CD4-positive, alpha-beta T cell treated with Interleukin-17A for 4 hours (primary cell): ENCODE measurements around the gene GLIPR2.
A peak's percentile ranks its signal among the peaks of the same experiment; 100 is the strongest.
"Not testable (repeated sequence)": the region's sequence is repeated elsewhere in the genome, so short reads cannot be mapped to it uniquely, and the experiment has no call there.

Experiments
- DNase-seq: peaks from one replicate; pipeline ENCODE4 v3.0.0-alpha.2; 2020; ENCODE audit warnings: mixed read lengths

The GLIPR2 gene

DNA sequence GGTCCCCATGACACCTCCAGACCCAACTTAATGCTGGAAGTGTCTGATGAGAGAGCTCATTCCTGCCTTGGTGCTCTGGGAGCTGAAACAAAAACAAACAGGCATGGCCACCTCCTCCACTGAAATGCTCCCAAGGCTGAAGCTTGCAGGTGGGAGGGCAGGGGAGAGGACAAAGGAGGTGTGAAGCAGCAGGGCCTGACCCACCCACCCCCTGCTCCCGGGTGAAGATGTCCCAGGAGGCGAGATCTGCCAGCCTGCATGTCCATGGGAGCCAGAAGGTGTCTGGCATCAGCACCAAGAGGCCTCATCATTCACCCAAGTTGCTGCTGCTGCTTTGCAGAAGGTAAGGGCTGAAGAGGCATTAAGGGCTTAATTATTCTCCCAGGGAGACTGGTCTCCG, 28.5 kb downstream of the GLIPR2 start:
- no peak for DNase-seq

DNA sequence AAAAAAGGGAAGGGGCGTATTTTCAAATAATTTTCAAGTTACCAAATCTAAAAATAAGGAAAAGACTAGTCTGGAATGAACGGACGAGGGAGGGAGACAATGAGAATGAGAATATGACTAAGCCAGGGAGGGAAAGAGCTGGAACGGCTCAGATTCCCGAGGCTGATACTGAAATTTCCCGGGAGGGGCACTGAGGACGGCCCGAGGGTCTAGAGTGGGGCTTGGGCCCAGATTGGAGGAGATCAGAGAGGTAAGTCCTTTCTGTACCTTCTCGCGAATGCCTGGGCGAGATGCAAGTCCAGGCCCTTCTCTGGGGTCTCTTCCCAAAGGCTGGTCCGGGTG, 29.3 kb downstream of the GLIPR2 start:
- no peak for DNase-seq

GRCh38 chr9:36166168-36166927, 29.8 kb downstream of the GLIPR2 start:
- peak; percentile 85 for DNase-seq

- DNase-seq: no peak
Observed at GRCh38 chr9:36169166-36169565, 32.6 kb downstream of the GLIPR2 start, which contains the start of gene CCIN. TSS of gene CCIN (plus strand) at chr9:36169388. CDS start at chr9:36169503, 115 bp downstream.

- no peak for DNase-seq
Observed at GRCh38 chr9:36169708-36170107, 33.2 kb downstream of the GLIPR2 start.

DNA sequence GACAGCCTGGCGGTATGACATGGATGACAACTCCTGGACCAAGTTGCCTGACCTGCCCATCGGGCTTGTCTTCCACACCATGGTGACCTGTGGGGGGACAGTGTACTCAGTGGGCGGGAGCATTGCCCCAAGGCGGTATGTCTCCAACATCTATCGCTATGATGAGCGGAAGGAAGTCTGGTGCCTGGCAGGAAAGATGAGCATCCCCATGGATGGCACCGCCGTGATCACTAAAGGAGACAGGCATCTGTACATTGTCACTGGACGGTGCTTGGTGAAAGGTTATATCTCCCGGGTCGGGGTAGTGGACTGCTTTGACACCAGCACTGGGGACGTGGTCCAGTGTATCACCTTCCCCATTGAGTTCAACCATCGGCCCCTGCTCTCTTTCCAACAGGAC, 34.0 kb downstream of the GLIPR2 start:
- DNase-seq: no peak

GRCh38 chr9:36173861-36174260, 37.3 kb downstream of the GLIPR2 start:
- no peak for DNase-seq

GRCh38 chr9:36174271-36174670, 37.7 kb downstream of the GLIPR2 start:
- no peak for DNase-seq

- no peak for DNase-seq
Observed at GRCh38 chr9:36174731-36175130, 38.2 kb downstream of the GLIPR2 start.

- DNase-seq: not testable (repeated sequence)
Observed at GRCh38 chr9:36175209-36175608, 38.7 kb downstream of the GLIPR2 start.

GRCh38 chr9:36176496-36176895, 40.0 kb downstream of the GLIPR2 start:
- DNase-seq: not testable (repeated sequence)

DNA sequence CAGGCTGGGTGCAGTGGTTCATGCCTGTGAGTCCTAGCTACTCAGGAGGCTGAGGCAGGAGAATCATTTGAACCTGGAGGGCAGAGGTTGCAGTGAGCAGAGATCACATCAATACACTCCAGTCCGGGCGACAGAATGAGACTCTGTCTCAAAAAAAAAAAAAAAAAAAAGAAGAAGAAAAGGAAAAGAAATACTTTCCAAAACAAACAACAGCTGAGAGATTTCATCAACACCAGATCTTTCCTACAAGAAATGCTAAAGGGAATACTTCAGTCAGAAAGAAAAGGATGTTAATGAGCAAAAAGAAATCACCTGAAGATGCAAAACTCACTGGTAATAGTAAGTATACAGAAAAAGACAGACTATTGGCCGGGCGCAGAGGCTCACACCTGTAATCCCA, 41.0 kb downstream of the GLIPR2 start:
- DNase-seq: no peak

DNA sequence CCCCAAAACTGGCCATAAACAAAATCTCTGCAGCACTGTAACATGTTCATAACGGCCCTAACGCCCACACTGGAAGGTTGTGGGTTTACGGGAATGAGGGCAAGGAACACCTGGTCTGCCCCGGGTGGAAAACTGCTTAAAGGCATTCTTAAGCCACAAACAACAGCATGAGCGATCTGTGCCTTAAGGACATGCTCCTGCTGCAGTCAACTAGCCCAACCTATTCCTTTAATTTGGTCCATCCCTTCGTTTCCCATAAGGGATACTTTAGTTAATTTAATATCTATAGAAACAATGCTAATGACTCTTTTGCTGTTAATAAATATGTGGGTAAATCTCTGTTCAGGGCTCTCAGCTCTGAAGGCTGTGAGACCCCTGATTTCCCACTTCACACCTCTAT, 43.7 kb downstream of the GLIPR2 start:
- not testable (repeated sequence) for DNase-seq

DNA sequence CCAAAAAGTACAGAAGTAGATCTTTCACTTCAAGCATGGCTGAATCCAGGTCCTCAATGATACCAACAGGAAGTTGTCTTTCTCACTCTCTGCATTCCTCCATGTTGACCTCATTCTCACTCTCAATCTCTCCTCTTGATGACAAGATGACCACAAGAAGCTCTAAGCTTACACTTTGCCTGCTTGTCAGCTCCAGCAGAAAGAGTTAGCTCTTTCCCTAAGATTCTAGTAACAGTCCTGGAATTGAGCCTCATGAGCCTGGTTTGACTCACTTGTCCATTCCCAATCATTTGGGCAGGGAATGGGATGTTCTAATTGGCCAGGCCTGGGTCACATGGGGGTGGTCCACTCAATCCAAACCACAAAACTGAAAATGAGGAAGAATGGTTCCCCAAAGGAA, 50.9 kb downstream of the GLIPR2 start:
- DNase-seq: no peak

DNA sequence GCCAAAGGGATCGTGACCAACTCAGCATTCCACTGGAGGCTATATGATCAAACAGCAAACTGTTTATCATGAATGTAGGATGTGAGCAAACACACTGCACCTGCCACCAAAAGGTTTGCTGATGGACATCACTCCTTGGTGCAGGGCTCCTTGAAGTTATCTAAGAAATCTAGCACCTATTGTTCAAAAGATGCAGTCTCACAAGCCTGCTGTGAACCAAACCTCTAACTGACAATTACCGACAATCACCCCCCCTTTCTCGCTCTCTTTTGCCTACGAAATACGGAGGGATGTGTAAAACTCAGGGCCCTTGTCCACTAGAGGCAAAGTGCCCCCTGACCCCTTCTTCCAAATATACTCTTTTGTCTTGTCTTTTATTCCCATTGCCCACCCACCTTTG, 51.7 kb downstream of the GLIPR2 start:
- DNase-seq: no peak

- no peak for DNase-seq
Observed at GRCh38 chr9:36189976-36190375, 53.4 kb downstream of the GLIPR2 start.

GRCh38 chr9:36190388-36191289, 54.1 kb downstream of the GLIPR2 start, which contains the start of gene CLTA:
TSS of gene CLTA (plus strand) at chr9:36190921. CDS start at chr9:36191057, 136 bp downstream.
- peak; percentile 93 for DNase-seq

DNA sequence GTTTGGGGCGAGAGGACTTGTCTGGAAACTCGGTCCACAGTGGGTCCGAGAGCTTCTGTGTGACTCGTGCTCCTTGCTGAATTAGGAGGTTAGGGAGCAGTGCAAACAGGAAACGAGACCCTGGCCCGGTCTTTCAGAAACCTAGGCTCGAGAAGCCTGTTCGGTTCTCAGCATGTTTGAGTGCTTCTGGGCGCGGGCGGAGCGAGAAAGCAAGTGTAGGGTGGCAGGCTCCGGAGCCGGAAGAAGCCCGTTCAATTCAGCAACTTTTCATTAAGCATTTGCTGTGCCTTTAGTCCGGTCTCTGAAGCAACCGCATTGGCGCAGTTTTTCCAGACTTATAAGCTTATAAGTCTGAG, 54.7 kb downstream of the GLIPR2 start:
- peak; percentile 61 for DNase-seq

GRCh38 chr9:36191686-36192085, 55.2 kb downstream of the GLIPR2 start:
- DNase-seq: no peak

DNA sequence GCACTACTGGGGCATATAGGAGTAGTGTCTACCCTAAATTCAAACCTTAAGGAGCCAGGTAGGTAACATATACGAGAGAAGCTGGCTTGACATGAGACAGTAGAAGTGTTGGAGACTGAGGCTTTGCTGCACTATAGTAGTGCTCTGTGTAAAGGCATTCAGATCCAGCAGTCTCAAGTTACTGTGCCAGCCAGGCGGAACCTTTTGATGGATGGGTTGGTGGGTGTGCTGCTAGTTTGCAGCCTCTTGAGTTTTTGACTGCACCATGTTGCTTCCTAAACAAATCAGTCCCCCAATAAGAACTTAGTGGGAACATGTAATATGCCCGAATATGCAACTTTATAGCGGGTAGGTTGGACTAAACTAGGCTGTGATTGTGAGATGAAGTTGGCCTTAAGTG, 55.7 kb downstream of the GLIPR2 start:
- no peak for DNase-seq

- DNase-seq: no peak
Observed at GRCh38 chr9:36193023-36193422, 56.5 kb downstream of the GLIPR2 start.

DNA sequence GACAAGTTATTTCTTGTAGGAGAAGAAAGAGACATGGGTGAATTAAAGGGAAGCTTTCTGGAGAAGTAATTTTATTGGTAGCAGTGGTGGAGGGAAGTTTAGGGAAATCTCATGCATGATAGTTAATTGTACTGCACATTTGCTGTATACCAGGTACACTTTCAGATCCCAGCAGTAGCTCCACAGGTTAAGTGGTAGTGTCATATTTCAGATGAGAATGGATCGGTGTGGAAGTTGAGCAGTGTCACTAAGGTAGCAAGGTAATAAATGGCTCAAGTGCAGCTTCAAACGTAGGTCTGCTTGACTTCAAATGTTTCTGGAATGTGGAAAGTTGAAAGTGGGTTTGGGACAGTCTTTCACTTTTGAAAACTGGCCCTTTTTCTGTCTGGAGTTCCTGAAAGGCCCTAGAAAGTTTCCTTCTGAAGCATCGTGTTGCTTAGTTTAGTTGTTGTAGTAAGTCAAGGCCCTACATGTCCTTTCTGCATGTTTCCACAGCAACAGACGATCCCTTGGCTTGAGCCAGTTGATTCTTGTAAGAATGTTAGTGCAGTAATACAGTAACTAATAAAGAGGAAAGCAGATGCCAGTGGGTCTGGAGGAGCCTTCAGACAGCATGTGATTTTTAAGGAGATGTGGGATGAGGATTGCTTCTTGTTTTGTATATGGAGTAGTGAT, 57.9 kb downstream of the GLIPR2 start:
- DNase-seq: no peak

DNA sequence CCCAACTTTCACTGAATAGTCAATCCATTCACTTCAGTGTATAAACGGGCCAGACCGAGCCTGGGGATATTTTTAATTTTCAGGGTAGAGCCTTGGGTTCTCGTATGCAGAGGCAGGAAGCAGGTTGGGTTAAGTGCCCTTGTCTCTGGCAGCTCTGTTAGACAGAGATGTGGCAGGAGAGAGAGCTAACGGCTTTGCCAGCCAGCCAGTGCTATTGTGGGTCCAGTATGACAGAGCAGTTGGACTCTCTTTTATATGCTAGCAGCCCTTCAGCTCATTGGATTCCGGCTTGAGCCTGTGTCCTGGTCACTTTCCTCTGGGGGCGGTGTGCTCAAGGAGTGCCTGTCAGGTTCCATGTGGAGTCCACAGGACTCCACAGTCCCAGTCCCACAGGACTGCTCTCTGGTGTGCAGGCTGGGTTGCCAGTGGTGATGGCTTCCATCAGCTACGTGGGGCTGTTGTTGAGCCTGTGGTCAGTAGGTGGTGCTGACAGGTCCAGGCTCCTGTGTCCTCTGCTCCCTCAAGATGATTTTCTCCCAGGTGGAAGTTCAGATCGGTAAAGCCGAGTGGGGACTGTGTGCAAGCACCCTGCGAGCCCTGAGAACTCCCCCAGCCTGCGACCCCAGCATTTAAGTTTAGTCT, 68.5 kb downstream of the GLIPR2 start:
- DNase-seq: no peak
